Natural killer cell (primary cell): ENCODE results near the gene PSRC1. TPM values are rescaled to one million over a fixed set of nuclear protein-coding genes. Genes with fewer than 3 reads are reported as not detected.

Source experiments
- ATAC-seq, 3 donors: fragments of 150-1000 bp in 2 of 3; fragments of 200-7000 bp in 1 of 3; cut with Tn5 transposase; 1 replicate in 1 of 3; 2 replicates in 2 of 3; pipeline ENCODE4 v1.10.0; 2021; ENCODE audit warnings: mild to moderate bottlenecking in 2 of 3, moderate library complexity in 2 of 3
- DNase-seq, 2 donors: peaks; one replicate each; pipeline versions ENCODE4 v3.0.0 to v3.0.0-alpha.2; 2013 to 2021; ENCODE audit warnings: mixed read lengths in 1 of 2
- H3K27ac ChIP-seq: one replicate; pipeline ENCODE4 v1.5.1; 2013; ENCODE audit warnings: mild to moderate bottlenecking, low read length
- H3K27me3 ChIP-seq: one replicate; pipeline ENCODE4 v1.6.1; 2013; ENCODE audit warnings: low read length; ENCODE audit not compliant: control insufficient read depth, insufficient read depth
- H3K36me3 ChIP-seq: one replicate; pipeline ENCODE4 v1.6.1; 2013; ENCODE audit warnings: low read length; ENCODE audit not compliant: control insufficient read depth, insufficient read depth
- H3K4me1 ChIP-seq: one replicate; pipeline ENCODE4 v1.6.1; 2013; ENCODE audit warnings: low read length; ENCODE audit not compliant: control insufficient read depth, insufficient read depth
- H3K4me3 ChIP-seq: one replicate; pipeline ENCODE4 v1.5.1; 2013; ENCODE audit warnings: low read length
- H3K9me3 ChIP-seq: one replicate; pipeline ENCODE4 v1.6.1; 2013; ENCODE audit warnings: low read length; ENCODE audit not compliant: control insufficient read depth, insufficient read depth
- H3K27ac Mint-ChIP-seq, 2 donors: one replicate each; pipeline ENCODE4 v1.8.0; 2022; ENCODE audit warnings: mild to moderate bottlenecking in 2 of 2, mixed read lengths in 2 of 2, moderate library complexity in 1 of 2
- H3K27me3 Mint-ChIP-seq, 2 donors: one replicate each; pipeline ENCODE4 v1.8.0; 2022; ENCODE audit warnings: low read depth in 2 of 2, mixed read lengths in 2 of 2
- H3K36me3 Mint-ChIP-seq: one replicate; pipeline ENCODE4 v1.8.0; 2022; ENCODE audit warnings: mixed read lengths
- H3K4me1 Mint-ChIP-seq, 2 donors: one replicate each; pipeline ENCODE4 v1.8.0; 2022; ENCODE audit warnings: mixed read lengths in 2 of 2
- H3K4me3 Mint-ChIP-seq: one replicate; pipeline ENCODE4 v1.8.0; 2022; ENCODE audit warnings: mild to moderate bottlenecking, moderate library complexity, mixed read lengths
- H3K9me3 Mint-ChIP-seq, 2 donors: one replicate each; pipeline ENCODE4 v1.8.0; 2022; ENCODE audit warnings: mixed read lengths in 2 of 2
- WGBS: methylation state at CpG from one replicate; pipeline ENCODE4 v1.1.7; 2013; ENCODE audit warnings: missing lambda C conversion rate; ENCODE audit not compliant: insufficient coverage; 5-methylcytosine and 5-hydroxymethylcytosine counted together
- intact Hi-C: fragments of 100-400 bp; cut with micrococcal nuclease; formaldehyde crosslinking; loops from one replicate; pipeline ENCODE4 v1.14.2; 2022
- total RNA-seq, 4 donors: library from RNA; stranded (reverse); fragments of 120-200 nt in 1 of 4; gene quantifications; one replicate each; pipeline versions ENCODE4 v1.2.3 to v1.2.4, GENCODE V29; 2013 to 2022
- TF ChIP-seq, protein P1 (sequence below): fragments of 200-600 bp; IDR thresholded peaks from one replicate; pipeline ENCODE4 v1.8.0; 2022; ENCODE audit warnings: antibody characterized with exemption

The PSRC1 gene
- total RNA-seq, 3 donors from 2014 or later (not counting 1 experiment from before 2014, with no cell fraction given) = 1.1 to 2.4 (median 1.9) TPM

DNA sequence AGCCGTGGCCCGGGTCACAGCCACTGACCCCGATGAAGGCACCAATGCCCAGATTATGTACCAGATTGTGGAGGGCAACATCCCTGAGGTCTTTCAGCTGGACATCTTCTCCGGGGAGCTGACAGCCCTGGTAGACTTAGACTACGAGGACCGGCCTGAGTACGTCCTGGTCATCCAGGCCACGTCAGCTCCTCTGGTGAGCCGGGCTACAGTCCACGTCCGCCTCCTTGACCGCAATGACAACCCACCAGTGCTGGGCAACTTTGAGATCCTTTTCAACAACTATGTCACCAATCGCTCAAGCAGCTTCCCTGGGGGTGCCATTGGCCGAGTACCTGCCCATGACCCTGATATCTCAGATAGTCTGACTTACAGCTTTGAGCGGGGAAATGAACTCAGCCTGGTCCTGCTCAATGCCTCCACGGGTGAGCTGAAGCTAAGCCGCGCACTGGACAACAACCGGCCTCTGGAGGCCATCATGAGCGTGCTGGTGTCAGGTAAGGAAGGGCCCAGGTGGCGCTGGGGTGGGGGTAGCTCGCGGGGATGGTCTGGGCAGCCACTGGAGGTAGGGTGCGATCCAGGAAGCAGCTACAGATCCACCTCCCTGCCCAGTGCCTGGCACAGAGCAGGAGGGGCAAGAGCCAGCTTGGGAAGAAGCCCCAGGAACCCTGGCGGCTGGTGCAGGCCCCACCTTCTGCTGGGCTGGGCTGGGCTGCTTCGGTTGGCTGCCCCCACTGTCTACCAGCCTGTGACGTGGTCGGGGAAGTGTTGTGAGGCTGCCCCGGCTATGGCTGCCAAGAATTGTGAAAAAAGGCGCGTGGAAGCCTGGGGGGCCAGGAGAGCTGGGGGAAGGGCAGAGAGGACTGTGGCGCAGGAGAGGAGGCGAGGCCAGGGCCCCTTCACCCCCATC, 29.8 kb downstream of the PSRC1 start:
- TF ChIP-seq, protein P1, sequence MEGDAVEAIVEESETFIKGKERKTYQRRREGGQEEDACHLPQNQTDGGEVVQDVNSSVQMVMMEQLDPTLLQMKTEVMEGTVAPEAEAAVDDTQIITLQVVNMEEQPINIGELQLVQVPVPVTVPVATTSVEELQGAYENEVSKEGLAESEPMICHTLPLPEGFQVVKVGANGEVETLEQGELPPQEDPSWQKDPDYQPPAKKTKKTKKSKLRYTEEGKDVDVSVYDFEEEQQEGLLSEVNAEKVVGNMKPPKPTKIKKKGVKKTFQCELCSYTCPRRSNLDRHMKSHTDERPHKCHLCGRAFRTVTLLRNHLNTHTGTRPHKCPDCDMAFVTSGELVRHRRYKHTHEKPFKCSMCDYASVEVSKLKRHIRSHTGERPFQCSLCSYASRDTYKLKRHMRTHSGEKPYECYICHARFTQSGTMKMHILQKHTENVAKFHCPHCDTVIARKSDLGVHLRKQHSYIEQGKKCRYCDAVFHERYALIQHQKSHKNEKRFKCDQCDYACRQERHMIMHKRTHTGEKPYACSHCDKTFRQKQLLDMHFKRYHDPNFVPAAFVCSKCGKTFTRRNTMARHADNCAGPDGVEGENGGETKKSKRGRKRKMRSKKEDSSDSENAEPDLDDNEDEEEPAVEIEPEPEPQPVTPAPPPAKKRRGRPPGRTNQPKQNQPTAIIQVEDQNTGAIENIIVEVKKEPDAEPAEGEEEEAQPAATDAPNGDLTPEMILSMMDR = no peak
- Mint-ChIP-seq H3K27me3 (no peaks in the 10 kb centered on the region), H3K9me3 (no peaks in the 10 kb centered on the region), H3K4me1 (peaks cover 0 to 54% of the 10 kb centered on the region in 2 donors), H3K27ac (no peak overlapping the region), H3K36me3 (no peaks in the 10 kb centered on the region), H3K4me3 (no peak overlapping the region)
- no peaks in the 10 kb centered on the region for H3K36me3 ChIP-seq
- H3K27me3 ChIP-seq = peaks cover 8% of the 10 kb centered on the region
- H3K27ac ChIP-seq = no peak overlapping the region
- intact Hi-C loops = no loop called here
- H3K4me1 ChIP-seq = peaks cover 27% of the 10 kb centered on the region
- H3K4me3 ChIP-seq = no peak overlapping the region
- 91% methylated on average over 33 of the region's 33 CpGs for WGBS
- ATAC-seq (no peak), DNase-seq (no peak)
- no peaks in the 10 kb centered on the region for H3K9me3 ChIP-seq

DNA sequence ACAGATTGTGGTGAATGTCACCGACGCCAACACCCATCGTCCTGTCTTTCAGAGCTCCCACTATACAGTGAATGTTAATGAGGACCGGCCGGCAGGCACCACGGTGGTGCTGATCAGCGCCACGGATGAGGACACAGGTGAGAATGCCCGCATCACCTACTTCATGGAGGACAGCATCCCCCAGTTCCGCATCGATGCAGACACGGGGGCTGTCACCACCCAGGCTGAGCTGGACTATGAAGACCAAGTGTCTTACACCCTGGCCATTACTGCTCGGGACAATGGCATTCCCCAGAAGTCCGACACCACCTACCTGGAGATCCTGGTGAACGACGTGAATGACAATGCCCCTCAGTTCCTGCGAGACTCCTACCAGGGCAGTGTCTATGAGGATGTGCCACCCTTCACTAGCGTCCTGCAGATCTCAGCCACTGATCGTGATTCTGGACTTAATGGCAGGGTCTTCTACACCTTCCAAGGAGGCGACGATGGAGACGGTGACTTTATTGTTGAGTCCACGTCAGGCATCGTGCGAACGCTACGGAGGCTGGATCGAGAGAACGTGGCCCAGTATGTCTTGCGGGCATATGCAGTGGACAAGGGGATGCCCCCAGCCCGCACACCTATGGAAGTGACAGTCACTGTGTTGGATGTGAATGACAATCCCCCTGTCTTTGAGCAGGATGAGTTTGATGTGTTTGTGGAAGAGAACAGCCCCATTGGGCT, 30.6 kb downstream of the PSRC1 start:
- H3K4me3 ChIP-seq = no peak overlapping the region
- peaks cover 9% of the 10 kb centered on the region for H3K27me3 ChIP-seq
- H3K4me3 Mint-ChIP-seq = no peak overlapping the region
- no peak for DNase-seq
- no peak overlapping the region for H3K27ac ChIP-seq
- no peaks in the 10 kb centered on the region for H3K36me3 ChIP-seq
- no peaks in the 10 kb centered on the region for H3K9me3 ChIP-seq
- TF ChIP-seq, protein P1 = no peak
- no peak for ATAC-seq
- peaks cover 0 to 48% of the 10 kb centered on the region in 2 donors for H3K4me1 Mint-ChIP-seq
- no peaks in the 10 kb centered on the region for H3K9me3 Mint-ChIP-seq
- H3K4me1 ChIP-seq = peaks cover 27% of the 10 kb centered on the region
- H3K27me3 Mint-ChIP-seq = no peaks in the 10 kb centered on the region
- intact Hi-C loops = no loop called here
- WGBS = 95% methylated on average over 31 of the region's 31 CpGs
- no peak overlapping the region for H3K27ac Mint-ChIP-seq
- no peaks in the 10 kb centered on the region for H3K36me3 Mint-ChIP-seq

DNA sequence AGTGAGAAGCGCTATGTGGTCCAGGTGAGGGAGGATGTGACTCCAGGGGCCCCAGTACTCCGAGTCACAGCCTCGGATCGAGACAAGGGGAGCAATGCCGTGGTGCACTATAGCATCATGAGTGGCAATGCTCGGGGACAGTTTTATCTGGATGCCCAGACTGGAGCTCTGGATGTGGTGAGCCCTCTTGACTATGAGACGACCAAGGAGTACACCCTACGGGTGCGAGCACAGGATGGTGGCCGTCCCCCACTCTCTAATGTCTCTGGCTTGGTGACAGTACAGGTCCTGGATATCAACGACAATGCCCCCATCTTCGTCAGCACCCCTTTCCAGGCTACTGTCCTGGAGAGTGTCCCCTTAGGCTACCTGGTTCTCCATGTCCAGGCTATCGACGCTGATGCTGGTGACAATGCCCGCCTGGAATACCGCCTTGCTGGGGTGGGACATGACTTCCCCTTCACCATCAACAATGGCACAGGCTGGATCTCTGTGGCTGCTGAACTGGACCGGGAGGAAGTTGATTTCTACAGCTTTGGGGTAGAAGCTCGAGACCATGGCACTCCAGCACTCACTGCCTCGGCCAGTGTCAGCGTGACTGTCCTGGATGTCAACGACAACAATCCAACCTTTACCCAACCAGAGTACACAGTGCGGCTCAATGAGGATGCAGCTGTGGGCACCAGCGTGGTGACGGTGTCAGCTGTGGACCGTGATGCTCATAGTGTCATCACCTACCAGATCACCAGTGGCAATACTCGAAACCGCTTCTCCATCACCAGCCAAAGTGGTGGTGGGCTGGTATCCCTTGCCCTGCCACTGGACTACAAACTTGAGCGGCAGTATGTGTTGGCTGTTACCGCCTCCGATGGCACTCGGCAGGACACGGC, 31.4 kb downstream of the PSRC1 start:
- intact Hi-C loops = no loop called here
- WGBS = 93% methylated on average over 32 of the region's 32 CpGs
- Histone ChIP-seq H3K9me3 (no peaks in the 10 kb centered on the region), H3K27ac (no peak overlapping the region), H3K27me3 (peaks cover 9% of the 10 kb centered on the region), H3K4me3 (no peak overlapping the region), H3K4me1 (peaks cover 27% of the 10 kb centered on the region), H3K36me3 (no peaks in the 10 kb centered on the region)
- Mint-ChIP-seq H3K36me3 (no peaks in the 10 kb centered on the region), H3K4me3 (peak overlapping the region; percentile 40), H3K27ac (no peak overlapping the region), H3K27me3 (peaks cover 3 to 5% of the 10 kb centered on the region in 2 donors), H3K9me3 (no peaks in the 10 kb centered on the region), H3K4me1 (peaks cover 0 to 42% of the 10 kb centered on the region in 2 donors)
- DNase-seq = no peak
- TF ChIP-seq, protein P1 = no peak
- no peak for ATAC-seq
